H1 (cell line): ENCODE measurements around the gene ZBTB8B. TPM values are rescaled to one million over a fixed set of nuclear protein-coding genes. Genes with fewer than 3 reads are reported as not detected.

Source experiments
- CTCF ChIA-PET: fragments of 300-600 bp; sonication (Branson Sonifier 250); formaldehyde crosslinking; loops from one replicate; lab custom pipeline; 2021; ENCODE audit not compliant: partially characterized antibody; lab: Charles Lee
- POLR2A ChIA-PET: fragments of 300-600 bp; sonication (Branson Sonifier 250); formaldehyde crosslinking; loops from one replicate; lab custom pipeline; 2021; ENCODE audit warnings: inconsistent platforms; ENCODE audit not compliant: partially characterized antibody; lab: Charles Lee
- DNase-seq, 2 experiments: peaks; one replicate each; pipeline versions ENCODE4 v3.0.0 to v3.0.0-alpha.2; 2010 to 2022; ENCODE audit warnings: low spot score in 2 of 2, low read depth in 1 of 2, mixed read lengths in 1 of 2
- FAIRE-seq: peaks from 2 replicates; lab custom pipeline; 2011; peaks lifted over from hg19 to GRCh38; lab: Jason Lieb, UNC
- H2AFZ ChIP-seq: 2 replicates; pipeline ENCODE4 v1.8.1; 2012; ENCODE audit warnings: low read length, inconsistent platforms
- H2AK5ac ChIP-seq: 2 replicates; pipeline ENCODE4 v1.6.1; 2013; ENCODE audit warnings: low read depth, low read length
- H2BK120ac ChIP-seq: replicated peaks from 2 replicates; pipeline ENCODE3; 2013; ENCODE audit warnings: low read depth, low read length, inconsistent platforms
- H2BK12ac ChIP-seq: 2 replicates; pipeline ENCODE4 v1.6.1; 2013; ENCODE audit warnings: low read depth, low read length
- H2BK15ac ChIP-seq: 2 replicates; pipeline ENCODE4 v1.6.1; 2013; ENCODE audit warnings: low read length
- H2BK20ac ChIP-seq: 2 replicates; pipeline ENCODE4 v1.6.1; 2013; ENCODE audit warnings: low read length
- H2BK5ac ChIP-seq: 2 replicates; pipeline ENCODE4 v1.6.1; 2013; ENCODE audit warnings: low read depth, low read length
- H3K14ac ChIP-seq: 2 replicates; pipeline ENCODE4 v1.6.1; 2013; ENCODE audit warnings: inconsistent platforms; ENCODE audit not compliant: insufficient read length
- H3K18ac ChIP-seq: 2 replicates; pipeline ENCODE4 v1.6.1; 2013; ENCODE audit warnings: low read length; ENCODE audit errors: extremely low read depth
- H3K23ac ChIP-seq: 2 replicates; pipeline ENCODE4 v1.6.1; 2013; ENCODE audit warnings: inconsistent platforms; ENCODE audit not compliant: insufficient read length
- H3K23me2 ChIP-seq: 2 replicates; pipeline ENCODE4 v1.6.1; 2013; ENCODE audit warnings: low read depth, low read length
- H3K27ac ChIP-seq: 2 replicates; pipeline ENCODE4 v1.6.1; 2011; ENCODE audit warnings: low read depth, low read length, inconsistent platforms
- H3K27me3 ChIP-seq, 4 experiments: replicated peaks in 1 of 4; 1 replicate in 1 of 4; 2 replicates in 3 of 4; pipeline versions ENCODE4 v1.6.1 to v1.8.1; 2011 to 2013; ENCODE audit warnings: low read length in 3 of 4, mild to moderate bottlenecking in 3 of 4, inconsistent platforms in 2 of 4, mixed read lengths in 2 of 4, moderate library complexity in 1 of 4; ENCODE audit not compliant: control insufficient read depth in 3 of 4, insufficient read depth in 3 of 4; ENCODE audit errors: extremely low read depth in 1 of 4
- H3K36me3 ChIP-seq, 4 experiments: 2 replicates each; pipeline versions ENCODE4 v1.6.1 to v1.8.1; 2011 to 2013; ENCODE audit warnings: mild to moderate bottlenecking in 4 of 4, low read length in 3 of 4, moderate library complexity in 2 of 4, control low read depth in 1 of 4, inconsistent platforms in 1 of 4; ENCODE audit not compliant: insufficient read depth in 4 of 4, control insufficient read depth in 2 of 4
- H3K4ac ChIP-seq: replicated peaks from 2 replicates; pipeline ENCODE3; 2013; ENCODE audit warnings: low read length, low read depth, mixed read lengths, inconsistent platforms; ENCODE audit not compliant: insufficient read length
- H3K4me1 ChIP-seq, 4 experiments: replicated peaks in 1 of 4; 1 replicate in 1 of 4; 2 replicates in 3 of 4; pipeline versions ENCODE4 v1.6.1 to v1.8.1; 2011 to 2013; ENCODE audit warnings: low read length in 3 of 4, inconsistent platforms in 2 of 4, mixed read lengths in 1 of 4; ENCODE audit not compliant: insufficient read depth in 4 of 4, control insufficient read depth in 3 of 4
- H3K4me2 ChIP-seq, 2 experiments: 2 replicates each; pipeline versions ENCODE4 v1.6.1 to v1.8.1; 2011 to 2013; ENCODE audit warnings: low read depth in 2 of 2, low read length in 2 of 2, control low read depth in 1 of 2, inconsistent platforms in 1 of 2, mild to moderate bottlenecking in 1 of 2; ENCODE audit not compliant: insufficient read depth in 1 of 2
- H3K4me3 ChIP-seq, 4 experiments: fragments of 200-600, 300-600 bp in 1 of 4; sonication (generic), shearing (Covaris generic), sonication (Bioruptor Twin) in 1 of 4; 2 replicates each; pipeline versions ENCODE4 v1.5.1 to v1.8.1; 2011 to 2016; ENCODE audit warnings: low read length in 4 of 4, low read depth in 3 of 4, control low read depth in 2 of 4, inconsistent platforms in 2 of 4, mild to moderate bottlenecking in 2 of 4, mixed read lengths in 1 of 4, moderate library complexity in 1 of 4; ENCODE audit not compliant: insufficient read depth in 2 of 4; ENCODE audit errors: extremely low read depth in 1 of 4
- H3K56ac ChIP-seq: replicated peaks from 2 replicates; pipeline ENCODE3; 2013; ENCODE audit warnings: low read depth, mild to moderate bottlenecking, mixed read lengths, low read length, inconsistent platforms; ENCODE audit not compliant: insufficient read length
- H3K79me1 ChIP-seq: 2 replicates; pipeline ENCODE4 v1.6.1; 2013; ENCODE audit warnings: low read depth, low read length, control low read depth
- H3K79me2 ChIP-seq, 2 experiments: 2 replicates each; pipeline versions ENCODE4 v1.6.1 to v1.8.1; 2012 to 2013; ENCODE audit warnings: low read length in 2 of 2, mild to moderate bottlenecking in 2 of 2, inconsistent platforms in 1 of 2; ENCODE audit not compliant: insufficient read depth in 2 of 2, control insufficient read depth in 1 of 2
- H3K9ac ChIP-seq, 4 experiments: replicated peaks in 1 of 4; 1 replicate in 1 of 4; 2 replicates in 3 of 4; pipeline versions ENCODE4 v1.6.1 to v1.8.1; 2011 to 2013; ENCODE audit warnings: low read depth in 3 of 4, low read length in 3 of 4, control low read depth in 2 of 4, mild to moderate bottlenecking in 2 of 4, moderate library complexity in 2 of 4, inconsistent platforms in 1 of 4; ENCODE audit errors: extremely low read depth in 1 of 4
- H3K9me3 ChIP-seq, 2 experiments: 2 replicates each; pipeline versions ENCODE4 v1.6.1 to v1.8.1; 2012 to 2013; ENCODE audit warnings: mild to moderate bottlenecking in 2 of 2, moderate library complexity in 2 of 2, control low read depth in 1 of 2, inconsistent platforms in 1 of 2, low read depth in 1 of 2, low read length in 1 of 2, mixed read lengths in 1 of 2; ENCODE audit not compliant: insufficient read depth in 2 of 2
- H4K20me1 ChIP-seq, 2 experiments: replicated peaks in 1 of 2; 2 replicates each; pipeline versions ENCODE3 to v1.8.1; 2011 to 2013; ENCODE audit warnings: inconsistent platforms in 2 of 2, low read length in 2 of 2, mild to moderate bottlenecking in 1 of 2; ENCODE audit not compliant: insufficient read depth in 2 of 2, control insufficient read depth in 1 of 2
- H4K5ac ChIP-seq: 2 replicates; pipeline ENCODE4 v1.6.1; 2013; ENCODE audit warnings: low read length, low read depth, mixed read lengths, inconsistent platforms; ENCODE audit not compliant: insufficient read length
- H4K8ac ChIP-seq: 2 replicates; pipeline ENCODE4 v1.8.0; 2013; ENCODE audit warnings: mild to moderate bottlenecking, moderate library complexity, low read length, inconsistent platforms; ENCODE audit not compliant: insufficient read depth; ENCODE audit errors: extremely low read depth
- H4K91ac ChIP-seq: replicated peaks from 2 replicates; pipeline ENCODE3; 2013; ENCODE audit warnings: low read length, mixed read lengths, inconsistent platforms; ENCODE audit not compliant: insufficient read length
- CBX5 ChIP-seq: fragments of 300-800, 300-1000 bp; sonication (generic); IDR thresholded peaks from 2 replicates; pipeline ENCODE4 v1.7.1; 2016; ENCODE audit warnings: antibody characterized with exemption, low read length, low read depth
- CTBP2 ChIP-seq: IDR thresholded peaks from 2 replicates; pipeline ENCODE4 v1.7.0; 2011; ENCODE audit warnings: borderline replicate concordance, mild to moderate bottlenecking, moderate library complexity, mixed read lengths, low read length; ENCODE audit not compliant: insufficient read depth, insufficient read length
- NRF1 ChIP-seq: IDR thresholded peaks from 2 replicates; pipeline ENCODE4 v1.6.1; 2011; ENCODE audit warnings: mild to moderate bottlenecking, low read depth, low read length, improper control_type of control experiment
- POLR2A ChIP-seq, 2 experiments: IDR thresholded peaks; 1 replicate in 1 of 2; 2 replicates in 1 of 2; pipeline ENCODE4 v1.6.1; 2011; ENCODE audit warnings: low read depth in 2 of 2, low read length in 2 of 2, mild to moderate bottlenecking in 2 of 2; ENCODE audit errors: control extremely low read depth in 1 of 2
- POU5F1 ChIP-seq: IDR thresholded peaks from 2 replicates; pipeline ENCODE4 v1.6.1; 2011; ENCODE audit warnings: low read depth, mild to moderate bottlenecking, low read length, moderate library complexity
- SIN3A ChIP-seq, 2 experiments: IDR thresholded peaks in 1 of 2; conservative IDR thresholded peaks in 1 of 2; 2 replicates each; pipeline ENCODE4 v1.6.1; 2011 to 2012; ENCODE audit warnings: low read length in 2 of 2, improper control_type of control experiment in 1 of 2, low read depth in 1 of 2, mild to moderate bottlenecking in 1 of 2
- TAF7 ChIP-seq: optimal IDR thresholded peaks from 2 replicates; pipeline ENCODE3; 2011; ENCODE audit warnings: low read depth, mild to moderate bottlenecking, inconsistent platforms, low read length, moderate library complexity, borderline replicate concordance
- WGBS, 2 experiments: shearing (Covaris generic) in 1 of 2; methylation state at CpG; one replicate each; pipeline versions ENCODE4 v1.1.6 to v1.1.7; 2013 to 2015; ENCODE audit warnings: low lambda C conversion rate in 2 of 2, mixed read lengths in 2 of 2, inconsistent platforms in 1 of 2, low coverage in 1 of 2, missing lambda C conversion rate in 1 of 2; ENCODE audit not compliant: insufficient replicate concordance in 2 of 2, insufficient coverage in 1 of 2, insufficient read length in 1 of 2; ENCODE audit errors: extremely low coverage in 1 of 2, missing lambda C conversion rate in 1 of 2; 5-methylcytosine and 5-hydroxymethylcytosine counted together
- polyA plus RNA-seq, 7 experiments: library from polyadenylated mRNA; depleted of rRNA in 3 of 7; stranded (reverse) in 5 of 7; unstranded in 2 of 7; fragments of >200 nt in 5 of 7; fragments of 200-250 nt in 2 of 7; gene quantifications; 1 replicate in 5 of 7; 2 replicates in 1 of 7; 4 replicates in 1 of 7; pipeline versions ENCODE4 v1.2.1 to v1.2.3, GENCODE V29; 2011 to 2013; ENCODE audit warnings: missing spikeins in 2 of 7, mixed read lengths in 2 of 7
- total RNA-seq: library from RNA; stranded (reverse); fragmentation: NEBNext Ultra II Directional; extraction: Animal tissue kit (Norgen Biotek cat#: 25700); gene quantifications from 2 replicates; pipeline ENCODE4 v1.2.1, GENCODE V29; 2021

The ZBTB8B gene
- total and polyA plus RNA-seq, 2 of the 8 experiments (the other 6 are each of a cell fraction or from before 2014, with no cell fraction given) = 1.3 to 3.7 TPM

GRCh38 chr1:32486463-32487113 is 21.7 kb downstream of the ZBTB8B start:
- POLR2A ChIA-PET = interaction anchor here (0.9 kb wide), 1 partner anchor 289 kb away, joined by 3 read pairs; no protein-coding TSS in a partner anchor
- H2AK5ac ChIP-seq = no peak overlapping the region
- no peak overlapping the region for H3K4me3 ChIP-seq
- no peak overlapping the region for H2BK12ac ChIP-seq
- H2BK120ac ChIP-seq = no peak overlapping the region
- no peaks in the 10 kb centered on the region for H3K27me3 ChIP-seq
- H3K9ac ChIP-seq = no peak overlapping the region
- peaks cover 0 to 5% (median 0%) of the 10 kb centered on the region in 4 experiments; a peak in 2 of 7 replicates for H3K4me1 ChIP-seq
- no peaks in the 10 kb centered on the region for H3K79me1 ChIP-seq
- H3K23me2 ChIP-seq = no peaks in the 10 kb centered on the region
- H4K91ac ChIP-seq = no peak overlapping the region
- H3K4ac ChIP-seq = no peak overlapping the region
- H3K18ac ChIP-seq = no peak overlapping the region
- no peak overlapping the region for H2BK15ac ChIP-seq
- WGBS, 2 experiments = 90% methylated on average over 7 of the region's 7 CpGs; no CpG with 5 or more reads in 1 of the 2 experiments
- CTCF ChIA-PET = no interaction called here
- TF ChIP-seq SIN3A (conservative IDR thresholded peaks at IDR 0.05 in 1 of 2, IDR thresholded peaks at IDR 0.05 in 1 of 2; ENCODE audit: low read depth in 1 of 2, low read length in 2 of 2) = no peak
- TF ChIP-seq POU5F1 = no peak
- TF ChIP-seq POLR2A (IDR thresholded peaks at IDR 0.05; ENCODE audit: control extremely low read depth in 1 of 2, low read depth in 2 of 2, low read length in 2 of 2) = no peak
- no peak for TF ChIP-seq CTBP2
- no peak for TF ChIP-seq NRF1
- no peak for TF ChIP-seq TAF7
- no peak for TF ChIP-seq CBX5
- FAIRE-seq (no peak), DNase-seq (no peak)
- no peak overlapping the region for H4K5ac ChIP-seq
- no peak overlapping the region for H4K8ac ChIP-seq
- H3K23ac ChIP-seq = no peak overlapping the region
- no peak overlapping the region for H2AFZ ChIP-seq
- H3K36me3 ChIP-seq = peaks cover 0 to 14% (median 5%) of the 10 kb centered on the region in 4 experiments; a peak in 3 of 8 replicates
- H2BK20ac ChIP-seq = no peak overlapping the region
- no peaks in the 10 kb centered on the region for H3K9me3 ChIP-seq
- H3K27ac ChIP-seq = no peak overlapping the region
- H3K56ac ChIP-seq = no peak overlapping the region
- H4K20me1 ChIP-seq = no peaks in the 10 kb centered on the region
- H3K79me2 ChIP-seq = no peaks in the 10 kb centered on the region
- H3K14ac ChIP-seq = no peak overlapping the region
- no peak overlapping the region for H3K4me2 ChIP-seq
- no peak overlapping the region for H2BK5ac ChIP-seq
